Stimulated activated CD4-positive, alpha-beta T cell treated with anti-CD3 and anti-CD28 coated beads, TNF-alpha, amount 100 ng/mL, for 1 hour (primary cell): ENCODE results near the gene EIF4EBP3.
A peak's percentile ranks its signal among the peaks of the same experiment; 100 is the strongest.

Experiments used
- DNase-seq, 3 donors: peaks; one replicate each; pipeline ENCODE4 v3.0.0-alpha.2; 2020; ENCODE audit warnings: low read depth in 3 of 3, low spot score in 1 of 3

Gene EIF4EBP3

GRCh38 chr5:140547508-140548299 is at the start of gene EIF4EBP3:
Gene EIF4EBP3 (plus strand): TSS chr5:140547662. CDS start chr5:140547738, 76 bp downstream.
- peak; percentile 57 to 72 (median 60) for DNase-seq

- no peak for DNase-seq
Measured at GRCh38 chr5:140497897-140498296, 49.6 kb upstream of the EIF4EBP3 start.

GRCh38 chr5:140498591-140498990 is 48.9 kb upstream of the EIF4EBP3 start:
- DNase-seq = no peak

- no peak for DNase-seq
Measured at GRCh38 chr5:140502834-140503233, 44.6 kb upstream of the EIF4EBP3 start.

GRCh38 chr5:140509898-140510297 is 37.6 kb upstream of the EIF4EBP3 start:
- no peak for DNase-seq

GRCh38 chr5:140513124-140513523 is 34.3 kb upstream of the EIF4EBP3 start:
- DNase-seq = no peak

- DNase-seq = no peak
Measured at GRCh38 chr5:140524003-140524402, 23.5 kb upstream of the EIF4EBP3 start.

GRCh38 chr5:140540227-140540626 is 7.2 kb upstream of the EIF4EBP3 start:
- no peak for DNase-seq

- no peak for DNase-seq
Measured at GRCh38 chr5:140542972-140543371, 4.5 kb upstream of the EIF4EBP3 start.

- no peak for DNase-seq
Measured at GRCh38 chr5:140544986-140545385, 2.5 kb upstream of the EIF4EBP3 start.

- no peak for DNase-seq
Measured at GRCh38 chr5:140545606-140546005, 1.9 kb upstream of the EIF4EBP3 start.

GRCh38 chr5:140546851-140547507 is 483 bp upstream of the EIF4EBP3 start:
- no peak for DNase-seq

- DNase-seq = no peak
Measured at GRCh38 chr5:140548300-140548688, 832 bp downstream of the EIF4EBP3 start.

- no peak for DNase-seq
Measured at GRCh38 chr5:140548791-140549190, 1.3 kb downstream of the EIF4EBP3 start.

GRCh38 chr5:140549237-140550144 is 2.0 kb downstream of the EIF4EBP3 start:
- DNase-seq = no peak

GRCh38 chr5:140550147-140551079 is 3.0 kb downstream of the EIF4EBP3 start:
- DNase-seq = no peak

GRCh38 chr5:140551872-140552271 is 4.4 kb downstream of the EIF4EBP3 start:
- DNase-seq = no peak

GRCh38 chr5:140553657-140554056 is 6.2 kb downstream of the EIF4EBP3 start:
- DNase-seq = no peak

- DNase-seq = no peak
Measured at GRCh38 chr5:140554454-140554853, 7.0 kb downstream of the EIF4EBP3 start.

- DNase-seq = no peak
Measured at GRCh38 chr5:140555747-140556312, 8.4 kb downstream of the EIF4EBP3 start.
